ENCODE data around the gene TXNDC16.

The TXNDC16 gene

DNA sequence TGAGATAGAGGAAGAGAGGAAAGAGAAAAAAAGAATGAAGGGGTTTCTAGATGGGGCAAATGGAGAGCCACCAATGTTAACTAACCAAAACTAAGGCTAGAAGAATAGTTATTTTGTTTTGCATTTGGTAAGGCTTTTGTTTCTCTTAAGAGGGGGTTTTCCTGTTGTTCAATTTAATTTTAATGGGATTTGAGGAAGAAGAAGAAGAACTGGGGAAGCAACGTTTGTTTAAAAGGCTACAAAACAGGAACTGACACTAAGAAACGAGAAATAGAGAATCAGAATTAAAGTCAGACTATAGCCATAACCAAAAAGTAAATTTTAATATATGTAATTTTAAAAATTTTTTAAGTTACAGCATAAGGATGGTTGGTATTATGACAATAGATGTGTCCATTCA lies 13.7 kb downstream of the TXNDC16 start:
- peaks cover 10% of the 10 kb centered on the region for H3K4me1 ChIP-seq (ENCODE audit: insufficient read depth, low read length)
- H3K27me3 ChIP-seq (ENCODE audit: insufficient read depth, low read length) = no peaks in the 10 kb centered on the region
- no peak overlapping the region for H3K4me3 ChIP-seq (ENCODE audit: low read length)
- no peak overlapping the region for H3K9ac ChIP-seq (ENCODE audit: low read depth, low read length)
- peaks cover 28% of the 10 kb centered on the region for H3K36me3 ChIP-seq (ENCODE audit: insufficient read depth, low read length)
- H3K9me3 ChIP-seq (ENCODE audit: insufficient read depth, low read depth, low read length) = no peaks in the 10 kb centered on the region
- WGBS = 58% methylated on average over 1 of the region's 2 CpGs
- H3K27ac ChIP-seq (ENCODE audit: low read depth, low read length) = no peak overlapping the region

DNA sequence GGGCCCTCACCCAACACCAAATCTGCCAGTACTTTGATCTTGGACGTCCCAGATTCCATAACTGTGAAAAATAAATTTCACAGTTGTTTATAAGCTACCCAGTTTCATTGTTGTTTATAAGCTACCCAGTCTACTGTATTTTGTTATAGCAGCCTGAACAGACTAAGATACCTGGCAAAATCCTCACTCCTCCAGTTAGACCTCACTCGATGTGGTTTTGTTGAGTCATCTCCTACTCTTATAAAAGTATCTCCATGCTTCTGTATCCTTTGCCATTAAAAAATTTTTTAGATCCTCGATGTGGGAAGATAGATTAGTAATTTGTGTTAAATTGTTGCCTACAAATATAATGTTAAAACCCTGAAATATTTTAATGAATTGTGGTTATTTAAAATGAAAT lies 16.0 kb downstream of the TXNDC16 start:
- H3K9ac ChIP-seq (ENCODE audit: low read depth, low read length) = no peak overlapping the region

DNA sequence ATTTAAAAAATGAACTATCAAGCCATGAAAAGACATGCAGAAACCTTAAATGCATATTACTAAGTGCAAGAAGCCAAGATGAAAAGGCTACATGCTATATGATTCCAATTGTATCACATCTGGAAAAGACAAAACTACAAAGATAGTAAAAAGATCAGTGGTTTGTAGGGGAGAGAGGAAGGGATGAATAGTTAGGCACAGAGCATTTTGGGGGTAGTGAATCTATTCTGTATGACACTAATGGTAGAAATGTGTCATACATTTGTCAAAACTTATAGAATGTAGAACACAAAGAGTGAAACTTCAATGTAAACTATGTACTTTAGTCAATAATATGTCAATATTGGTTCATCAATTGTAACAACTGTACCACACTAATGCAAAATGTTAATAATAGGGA lies 20.8 kb downstream of the TXNDC16 start:
- no peak overlapping the region for H3K4me3 ChIP-seq (ENCODE audit: low read length)
- no peaks in the 10 kb centered on the region for H3K9me3 ChIP-seq (ENCODE audit: insufficient read depth, low read depth, low read length)
- H3K27ac ChIP-seq (ENCODE audit: low read depth, low read length) = no peak overlapping the region
- no peak overlapping the region for H3K9ac ChIP-seq (ENCODE audit: low read depth, low read length)
- H3K27me3 ChIP-seq (ENCODE audit: insufficient read depth, low read length) = no peaks in the 10 kb centered on the region
- no peaks in the 10 kb centered on the region for H3K4me1 ChIP-seq (ENCODE audit: insufficient read depth, low read length)
- H3K36me3 ChIP-seq (ENCODE audit: insufficient read depth, low read length) = peaks cover 17% of the 10 kb centered on the region

More for the DNA sequence above, 16.0 kb downstream of the TXNDC16 start:
- H3K4me1 ChIP-seq (ENCODE audit: insufficient read depth, low read length) = peaks cover 10% of the 10 kb centered on the region
- H3K9me3 ChIP-seq (ENCODE audit: insufficient read depth, low read depth, low read length) = no peaks in the 10 kb centered on the region
- WGBS = 90% methylated on average over 2 of the region's 3 CpGs
- no peaks in the 10 kb centered on the region for H3K27me3 ChIP-seq (ENCODE audit: insufficient read depth, low read length)
- no peak overlapping the region for H3K27ac ChIP-seq (ENCODE audit: low read depth, low read length)
- peaks cover 25% of the 10 kb centered on the region for H3K36me3 ChIP-seq (ENCODE audit: insufficient read depth, low read length)
- H3K4me3 ChIP-seq (ENCODE audit: low read length) = no peak overlapping the region

DNA sequence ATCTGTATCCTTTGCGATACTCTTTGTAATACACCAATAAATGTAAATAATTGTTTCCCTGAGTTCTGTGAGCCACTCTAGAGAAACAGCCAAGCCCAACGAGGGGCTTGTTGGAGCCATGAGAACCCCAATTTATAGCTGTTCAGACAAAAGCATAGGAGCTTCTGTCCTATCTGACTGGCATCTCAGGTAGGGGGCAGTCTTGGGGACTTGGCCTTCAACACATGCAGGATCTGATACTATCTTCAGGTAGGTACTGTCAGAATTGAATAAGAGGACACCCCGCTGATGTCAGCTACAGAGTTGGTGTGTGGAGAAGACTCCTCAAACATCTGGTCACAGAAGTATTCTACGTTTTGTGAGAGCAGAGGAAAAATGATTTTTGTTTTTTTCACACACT lies 25.3 kb downstream of the TXNDC16 start:
- H3K4me3 ChIP-seq (ENCODE audit: low read length) = no peak overlapping the region
- WGBS = 95% methylated on average over 2 of the region's 4 CpGs
- H3K4me1 ChIP-seq (ENCODE audit: insufficient read depth, low read length) = no peaks in the 10 kb centered on the region
- no peaks in the 10 kb centered on the region for H3K9me3 ChIP-seq (ENCODE audit: insufficient read depth, low read depth, low read length)
- H3K9ac ChIP-seq (ENCODE audit: low read depth, low read length) = no peak overlapping the region
- no peak overlapping the region for H3K27ac ChIP-seq (ENCODE audit: low read depth, low read length)
- H3K36me3 ChIP-seq (ENCODE audit: insufficient read depth, low read length) = no peaks in the 10 kb centered on the region
- H3K27me3 ChIP-seq (ENCODE audit: insufficient read depth, low read length) = no peaks in the 10 kb centered on the region

DNA sequence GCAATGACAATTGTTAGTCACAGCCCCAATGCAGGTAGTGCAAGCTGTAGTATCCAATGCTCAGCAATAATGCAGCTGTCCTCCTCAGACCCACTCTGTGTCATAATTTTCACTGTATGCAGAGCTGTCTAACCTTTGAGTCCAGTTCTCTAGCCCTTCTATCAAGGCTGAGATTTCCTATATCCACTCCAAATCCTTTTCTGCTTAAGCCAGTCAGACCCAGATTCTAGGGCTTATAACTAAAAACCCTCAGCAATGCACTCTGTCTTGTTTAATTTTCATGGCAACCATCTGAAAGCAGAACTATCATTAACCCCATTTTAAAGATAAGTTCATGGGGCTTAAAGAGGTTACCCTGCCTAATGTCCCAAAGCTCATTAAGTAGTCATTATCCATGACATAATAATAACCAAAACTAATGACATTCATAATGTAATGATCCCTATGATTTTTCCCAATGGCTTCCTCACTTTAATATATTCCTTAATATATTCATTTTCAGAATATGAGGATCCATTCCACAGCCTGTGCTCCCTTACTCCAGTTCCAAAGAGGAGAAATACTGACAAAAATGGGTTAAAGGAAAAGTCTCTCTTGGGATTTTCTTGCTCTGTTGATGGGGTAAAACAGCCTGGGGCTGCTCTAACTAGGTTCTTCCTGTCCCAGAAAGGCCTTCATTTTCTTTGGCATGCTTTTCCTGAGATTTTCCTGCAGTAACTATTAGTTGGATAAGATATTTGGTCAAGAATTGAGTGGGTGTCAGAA lies 29.5 kb downstream of the TXNDC16 start:
- no peaks in the 10 kb centered on the region for H3K36me3 ChIP-seq (ENCODE audit: insufficient read depth, low read length)
- H3K4me1 ChIP-seq (ENCODE audit: insufficient read depth, low read length) = no peaks in the 10 kb centered on the region
- no peaks in the 10 kb centered on the region for H3K27me3 ChIP-seq (ENCODE audit: insufficient read depth, low read length)
- no peak overlapping the region for H3K4me3 ChIP-seq (ENCODE audit: low read length)
- no peaks in the 10 kb centered on the region for H3K9me3 ChIP-seq (ENCODE audit: insufficient read depth, low read depth, low read length)
- H3K9ac ChIP-seq (ENCODE audit: low read depth, low read length) = no peak overlapping the region
- H3K27ac ChIP-seq (ENCODE audit: low read depth, low read length) = no peak overlapping the region

DNA sequence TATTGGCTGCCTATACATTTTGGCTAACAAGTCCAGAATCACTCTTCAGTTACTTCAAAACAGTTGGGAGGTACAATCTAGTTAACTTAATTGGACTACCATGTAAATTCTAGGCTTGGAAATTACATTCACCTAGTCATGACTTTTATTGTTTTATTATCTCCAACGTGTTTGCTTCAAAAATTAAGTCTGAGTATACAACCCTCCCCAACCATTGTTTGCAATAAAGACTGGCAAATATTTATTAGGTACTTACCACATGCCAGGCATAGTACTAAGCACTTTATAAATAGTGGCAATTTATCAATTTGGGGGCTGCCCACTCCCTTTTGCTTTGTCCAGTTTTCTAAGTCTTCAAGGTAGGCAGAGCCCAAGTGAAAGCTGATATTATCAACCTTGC lies 30.3 kb downstream of the TXNDC16 start:
- Histone ChIP-seq H3K27ac (ENCODE audit: low read depth, low read length) (no peak overlapping the region), H3K9me3 (ENCODE audit: insufficient read depth, low read depth, low read length) (no peaks in the 10 kb centered on the region), H3K4me3 (ENCODE audit: low read length) (no peak overlapping the region), H3K36me3 (ENCODE audit: insufficient read depth, low read length) (no peaks in the 10 kb centered on the region), H3K9ac (ENCODE audit: low read depth, low read length) (no peak overlapping the region), H3K27me3 (ENCODE audit: insufficient read depth, low read length) (no peaks in the 10 kb centered on the region), H3K4me1 (ENCODE audit: insufficient read depth, low read length) (no peaks in the 10 kb centered on the region)
- 94% methylated on average over 1 of the region's 1 CpG for WGBS

DNA sequence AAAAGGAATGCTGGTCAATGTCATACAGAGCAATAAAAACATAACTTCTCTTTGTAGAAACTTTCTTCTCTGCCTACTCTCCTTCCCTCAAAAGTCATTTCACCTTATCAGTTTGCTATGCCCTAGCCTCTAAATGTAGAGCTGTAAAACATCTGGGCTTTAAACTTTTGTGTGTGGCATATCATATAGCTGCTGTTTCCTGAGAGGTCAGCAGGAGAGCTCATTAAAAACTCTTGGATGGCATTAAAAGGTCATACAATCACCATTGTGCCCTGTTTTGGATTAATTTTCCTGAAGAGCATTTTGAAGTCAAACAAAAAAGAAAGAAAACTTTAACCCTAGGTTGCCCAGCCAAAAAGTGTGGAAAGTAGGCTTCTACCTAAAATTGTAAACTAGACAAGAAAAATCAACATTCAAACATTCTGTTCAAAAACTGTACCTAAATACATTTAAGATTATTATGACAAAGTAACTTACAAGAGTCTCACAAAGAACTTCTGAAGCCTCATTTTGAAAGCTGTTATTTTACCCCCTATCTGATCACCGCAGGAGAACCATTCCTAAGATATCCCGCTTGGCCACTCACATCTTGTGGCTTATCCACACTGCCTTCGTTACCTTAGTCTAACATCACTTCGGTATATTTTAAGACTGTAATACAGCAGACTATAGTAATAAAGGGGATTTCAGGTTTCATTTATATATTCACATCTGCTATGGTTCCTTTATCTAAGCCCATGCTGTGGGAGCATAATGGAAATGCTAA lies 38.1 kb downstream of the TXNDC16 start:
- Histone ChIP-seq H3K4me1 (ENCODE audit: insufficient read depth, low read length) (peaks cover 11% of the 10 kb centered on the region), H3K36me3 (ENCODE audit: insufficient read depth, low read length) (no peaks in the 10 kb centered on the region), H3K9ac (ENCODE audit: low read depth, low read length) (no peak overlapping the region), H3K27ac (ENCODE audit: low read depth, low read length) (no peak overlapping the region), H3K4me3 (ENCODE audit: low read length) (no peak overlapping the region), H3K9me3 (ENCODE audit: insufficient read depth, low read depth, low read length) (no peaks in the 10 kb centered on the region), H3K27me3 (ENCODE audit: insufficient read depth, low read length) (no peaks in the 10 kb centered on the region)
- WGBS = 87% methylated on average over 3 of the region's 4 CpGs

DNA sequence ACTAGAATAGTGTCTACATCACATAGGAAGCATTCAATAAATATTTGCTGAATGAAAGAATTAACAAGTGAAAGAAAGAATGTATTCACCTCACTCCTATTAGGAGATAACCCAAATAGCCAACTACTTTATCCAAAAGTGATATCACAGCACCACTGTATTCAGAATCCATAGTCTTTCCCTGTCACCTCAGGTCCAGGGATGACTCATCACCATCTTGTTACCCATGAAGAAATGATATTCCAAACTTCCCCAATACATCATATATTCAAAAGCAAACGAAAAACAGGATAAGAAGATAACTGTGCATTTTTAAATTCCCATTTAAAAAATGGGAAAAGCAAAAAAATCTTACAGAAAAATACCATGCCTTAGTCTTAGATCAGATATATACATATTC lies 39.1 kb downstream of the TXNDC16 start:
- peaks cover 11% of the 10 kb centered on the region for H3K4me1 ChIP-seq (ENCODE audit: insufficient read depth, low read length)
- H3K27me3 ChIP-seq (ENCODE audit: insufficient read depth, low read length) = no peaks in the 10 kb centered on the region
- H3K9me3 ChIP-seq (ENCODE audit: insufficient read depth, low read depth, low read length) = no peaks in the 10 kb centered on the region
- H3K4me3 ChIP-seq (ENCODE audit: low read length) = no peak overlapping the region
- H3K36me3 ChIP-seq (ENCODE audit: insufficient read depth, low read length) = no peaks in the 10 kb centered on the region
- H3K27ac ChIP-seq (ENCODE audit: low read depth, low read length) = no peak overlapping the region
- H3K9ac ChIP-seq (ENCODE audit: low read depth, low read length) = no peak overlapping the region
- WGBS = 80% methylated on average over 1 of the region's 1 CpG

DNA sequence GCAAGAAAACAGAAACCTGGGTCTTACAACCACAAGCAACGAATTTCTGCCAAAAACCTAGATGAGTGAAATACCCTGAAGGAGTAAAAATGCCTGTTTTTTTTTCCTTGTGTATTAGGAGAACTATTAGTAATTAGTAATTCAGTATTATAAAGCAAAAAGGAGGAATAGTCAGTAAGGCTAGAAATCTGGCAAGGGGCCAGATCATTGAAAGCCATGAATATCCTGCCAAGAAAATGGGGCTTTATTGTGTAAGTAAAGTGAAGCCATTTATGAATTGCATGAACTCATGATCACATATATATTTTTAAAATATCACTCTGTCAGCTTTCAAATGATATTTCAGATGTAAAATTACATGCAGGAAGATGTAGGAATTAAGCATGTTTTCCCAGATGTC lies 57.9 kb downstream of the TXNDC16 start:
- Histone ChIP-seq H3K4me3 (ENCODE audit: low read length) (no peak overlapping the region), H3K27me3 (ENCODE audit: insufficient read depth, low read length) (no peaks in the 10 kb centered on the region), H3K9ac (ENCODE audit: low read depth, low read length) (no peak overlapping the region), H3K36me3 (ENCODE audit: insufficient read depth, low read length) (no peaks in the 10 kb centered on the region), H3K9me3 (ENCODE audit: insufficient read depth, low read depth, low read length) (no peaks in the 10 kb centered on the region), H3K4me1 (ENCODE audit: insufficient read depth, low read length) (no peaks in the 10 kb centered on the region), H3K27ac (ENCODE audit: low read depth, low read length) (no peak overlapping the region)
- 90% methylated on average over 1 of the region's 1 CpG for WGBS

DNA sequence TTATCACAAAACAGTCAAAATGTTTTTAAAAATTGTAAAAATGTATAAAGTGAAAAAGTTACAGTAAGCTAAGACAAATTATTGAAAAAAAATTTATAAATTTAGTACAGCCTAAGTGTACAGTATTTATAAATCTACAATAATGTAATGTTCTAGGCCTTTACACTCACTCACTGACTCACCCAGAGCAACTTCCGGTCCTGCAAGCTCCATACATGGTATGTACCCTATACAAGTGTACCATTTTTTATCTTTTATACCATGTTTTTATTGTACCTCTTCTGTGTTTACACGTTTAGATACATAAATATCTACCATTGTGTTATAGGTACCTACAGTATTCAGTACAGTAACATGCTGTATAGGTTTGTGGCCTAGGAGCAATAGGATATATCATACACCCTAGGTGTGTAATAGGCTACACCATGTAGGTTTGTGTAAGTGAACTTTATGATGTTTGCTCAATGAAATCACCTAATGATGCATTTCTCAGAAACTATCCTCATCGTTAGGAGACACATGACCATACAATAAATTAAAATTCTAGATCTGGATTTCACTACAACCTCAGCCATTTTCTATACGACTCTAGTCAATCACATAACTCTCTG lies 66.8 kb downstream of the TXNDC16 start:
- Histone ChIP-seq H3K27ac (ENCODE audit: low read depth, low read length) (no peak overlapping the region), H3K4me3 (ENCODE audit: low read length) (no peak overlapping the region), H3K9me3 (ENCODE audit: insufficient read depth, low read depth, low read length) (no peaks in the 10 kb centered on the region), H3K4me1 (ENCODE audit: insufficient read depth, low read length) (no peaks in the 10 kb centered on the region), H3K9ac (ENCODE audit: low read depth, low read length) (no peak overlapping the region), H3K36me3 (ENCODE audit: insufficient read depth, low read length) (no peaks in the 10 kb centered on the region), H3K27me3 (ENCODE audit: insufficient read depth, low read length) (no peaks in the 10 kb centered on the region)
- WGBS = 91% methylated on average over 3 of the region's 4 CpGs

DNA sequence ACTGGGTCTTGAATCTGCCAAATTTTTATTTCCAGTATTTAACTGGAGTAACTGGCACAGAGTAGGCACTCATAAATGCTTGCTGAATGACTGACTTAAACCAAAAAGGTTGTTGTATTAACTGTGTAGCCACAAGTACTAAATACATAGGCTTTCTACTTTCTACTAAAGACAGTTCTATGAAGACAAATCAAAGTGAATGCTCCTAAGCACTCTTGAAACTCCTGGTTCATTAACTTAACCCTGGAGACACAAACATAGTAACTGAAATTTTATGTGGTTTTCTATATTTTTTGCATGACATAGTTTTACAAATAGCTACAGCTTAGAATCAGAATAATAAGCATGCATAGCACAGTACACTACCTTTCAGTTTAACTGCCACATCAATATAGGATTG lies 70.4 kb downstream of the TXNDC16 start:
- no peaks in the 10 kb centered on the region for H3K4me1 ChIP-seq (ENCODE audit: insufficient read depth, low read length)
- no peak overlapping the region for H3K4me3 ChIP-seq (ENCODE audit: low read length)
- no peak overlapping the region for H3K27ac ChIP-seq (ENCODE audit: low read depth, low read length)
- H3K27me3 ChIP-seq (ENCODE audit: insufficient read depth, low read length) = no peaks in the 10 kb centered on the region
- peaks cover 3% of the 10 kb centered on the region; the same call in 1 of the 2 replicates for H3K9me3 ChIP-seq (ENCODE audit: insufficient read depth, low read depth, low read length)
- H3K36me3 ChIP-seq (ENCODE audit: insufficient read depth, low read length) = no peaks in the 10 kb centered on the region
- H3K9ac ChIP-seq (ENCODE audit: low read depth, low read length) = no peak overlapping the region

All from HUES64 (cell line).